Activated CD4-positive, alpha-beta T cell treated with anti-CD3 and anti-CD28 coated beads for 1 hour (primary cell): ENCODE data around the gene SNTG2.

Experiments used
- DNase-seq: peaks from one replicate; pipeline ENCODE4 v3.0.0-alpha.2; 2020

The SNTG2 gene

GRCh38 chr2:929011-929735 is 21.5 kb upstream of the SNTG2 start:
- DNase-seq = no peak

GRCh38 chr2:929925-930324 is 20.7 kb upstream of the SNTG2 start:
- DNase-seq = no peak

GRCh38 chr2:930935-931334 is 19.7 kb upstream of the SNTG2 start:
- DNase-seq = no peak

GRCh38 chr2:932320-933115 is 18.1 kb upstream of the SNTG2 start:
- DNase-seq = no peak

- no peak for DNase-seq
Measured at GRCh38 chr2:933734-934295, 16.8 kb upstream of the SNTG2 start.

- DNase-seq = no peak
Measured at GRCh38 chr2:937530-937929, 13.1 kb upstream of the SNTG2 start.

GRCh38 chr2:938181-939005 is 12.3 kb upstream of the SNTG2 start:
- DNase-seq = no peak

GRCh38 chr2:939936-940601 is 10.6 kb upstream of the SNTG2 start:
- DNase-seq = no peak

GRCh38 chr2:941871-942270 is 8.8 kb upstream of the SNTG2 start:
- DNase-seq = no peak

GRCh38 chr2:942775-943460 is 7.7 kb upstream of the SNTG2 start:
- DNase-seq = no peak

- no peak for DNase-seq
Measured at GRCh38 chr2:943461-943797, 7.2 kb upstream of the SNTG2 start.

GRCh38 chr2:943821-944220 is 6.8 kb upstream of the SNTG2 start:
- DNase-seq = no peak

- DNase-seq = no peak
Measured at GRCh38 chr2:944693-945092, 6.0 kb upstream of the SNTG2 start.

- DNase-seq = no peak
Measured at GRCh38 chr2:945104-945503, 5.5 kb upstream of the SNTG2 start.

- no peak for DNase-seq
Measured at GRCh38 chr2:946073-946948, 4.3 kb upstream of the SNTG2 start.

GRCh38 chr2:949384-950079 is 1.1 kb upstream of the SNTG2 start:
- no peak for DNase-seq

GRCh38 chr2:951224-952006 is 766 bp downstream of the SNTG2 start:
- no peak for DNase-seq

- no peak for DNase-seq
Measured at GRCh38 chr2:953408-953807, 2.8 kb downstream of the SNTG2 start.

GRCh38 chr2:953975-954686 is 3.5 kb downstream of the SNTG2 start:
- DNase-seq = no peak
